ENCODE results near the gene PGP. TPM values are rescaled to one million over a fixed set of nuclear protein-coding genes. Genes with fewer than 3 reads are reported as not detected.

Gene PGP
- total and polyA plus RNA-seq, 12 donors, result 21.1 to 48.3 (median 27.3) TPM

DNA sequence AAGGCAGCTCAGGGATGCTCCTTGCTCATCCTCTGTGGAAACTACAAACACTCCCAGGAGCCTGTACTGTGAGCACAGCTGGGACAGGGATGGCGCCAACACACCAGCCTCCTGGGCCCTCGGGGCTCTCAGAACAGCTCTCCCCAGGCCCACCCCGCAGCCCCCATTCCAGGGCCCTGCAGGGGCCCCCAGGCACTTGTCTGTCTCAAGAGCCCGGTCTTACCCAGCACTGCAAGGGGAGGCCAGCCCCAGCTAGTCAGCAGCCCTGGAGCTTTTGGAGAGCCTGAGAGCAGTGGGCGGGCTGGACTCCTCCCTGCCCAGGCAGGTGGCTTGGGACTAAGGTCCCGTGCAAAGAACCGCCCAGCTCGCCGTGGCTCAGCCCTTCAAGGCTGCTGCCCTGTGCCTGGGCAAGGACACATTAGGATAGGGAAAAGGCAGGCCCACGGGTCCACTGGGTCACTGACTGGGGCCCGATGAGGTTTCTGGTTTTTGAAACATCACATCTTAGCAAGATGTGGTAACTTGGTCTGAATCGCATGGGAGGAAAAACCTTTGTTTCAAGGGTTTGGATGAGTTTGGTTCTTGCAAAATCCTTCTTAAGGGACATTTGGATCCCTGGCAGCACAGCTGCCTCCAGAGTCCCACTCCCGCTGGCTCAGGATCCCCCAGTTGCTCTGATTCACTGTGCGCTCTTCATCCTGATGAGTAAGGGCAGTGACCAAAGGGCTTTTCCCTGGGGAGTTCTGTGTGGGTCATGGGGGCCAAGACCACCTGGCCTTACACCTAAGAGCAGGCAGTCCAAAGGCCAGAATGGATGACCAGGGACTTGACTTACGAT lies 24.4 kb upstream of the PGP start:
- H3K4me1 ChIP-seq, result peaks cover 13 to 33% (median 23%) of the 10 kb centered on the region in 9 donors
- no peak overlapping the region for H3K4me3 ChIP-seq
- no peak for DNase-seq
- H3K9me3 ChIP-seq, result no peaks in the 10 kb centered on the region
- WGBS, 2 donors, result 79% methylated on average over 15 of the region's 15 CpGs
- TF ChIP-seq, protein P1, sequence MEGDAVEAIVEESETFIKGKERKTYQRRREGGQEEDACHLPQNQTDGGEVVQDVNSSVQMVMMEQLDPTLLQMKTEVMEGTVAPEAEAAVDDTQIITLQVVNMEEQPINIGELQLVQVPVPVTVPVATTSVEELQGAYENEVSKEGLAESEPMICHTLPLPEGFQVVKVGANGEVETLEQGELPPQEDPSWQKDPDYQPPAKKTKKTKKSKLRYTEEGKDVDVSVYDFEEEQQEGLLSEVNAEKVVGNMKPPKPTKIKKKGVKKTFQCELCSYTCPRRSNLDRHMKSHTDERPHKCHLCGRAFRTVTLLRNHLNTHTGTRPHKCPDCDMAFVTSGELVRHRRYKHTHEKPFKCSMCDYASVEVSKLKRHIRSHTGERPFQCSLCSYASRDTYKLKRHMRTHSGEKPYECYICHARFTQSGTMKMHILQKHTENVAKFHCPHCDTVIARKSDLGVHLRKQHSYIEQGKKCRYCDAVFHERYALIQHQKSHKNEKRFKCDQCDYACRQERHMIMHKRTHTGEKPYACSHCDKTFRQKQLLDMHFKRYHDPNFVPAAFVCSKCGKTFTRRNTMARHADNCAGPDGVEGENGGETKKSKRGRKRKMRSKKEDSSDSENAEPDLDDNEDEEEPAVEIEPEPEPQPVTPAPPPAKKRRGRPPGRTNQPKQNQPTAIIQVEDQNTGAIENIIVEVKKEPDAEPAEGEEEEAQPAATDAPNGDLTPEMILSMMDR (IDR thresholded peaks at IDR 0.05), result no peak
- intact Hi-C loops (cut with DNase I), result no loop called here
- peak overlapping the region in 1 of 10 donors; percentile 58 for H3K27ac ChIP-seq
- H3K36me3 ChIP-seq, result peaks cover 4 to 68% (median 48%) of the 10 kb centered on the region in 9 donors
- ATAC-seq, result peak in 6 of 8 donors; percentile 3 to 9 (median 4)
- peaks cover 0 to 30% (median 8%) of the 10 kb centered on the region in 7 donors for H3K27me3 ChIP-seq

GRCh38 chr16:2238150-2238837 lies 23.7 kb upstream of the PGP start:
- Histone ChIP-seq H3K9me3 (no peaks in the 10 kb centered on the region), H3K27me3 (peaks cover 0 to 30% (median 8%) of the 10 kb centered on the region in 7 donors), H3K4me1 (peaks cover 13 to 33% (median 23%) of the 10 kb centered on the region in 9 donors), H3K36me3 (peaks cover 4 to 68% (median 42%) of the 10 kb centered on the region in 9 donors), H3K27ac (peak overlapping the region in 3 of 10 donors; percentile 9 to 58 (median 10)), H3K4me3 (peak overlapping the region in 1 of 10 donors; percentile 49)
- TF ChIP-seq, protein P1 (IDR thresholded peaks at IDR 0.05), result no peak
- ATAC-seq (peak in 6 of 8 donors; percentile 16 to 39 (median 32)), DNase-seq (no peak)
- 57 to 58% methylated on average over 17 to 18 of the region's 18 CpGs for WGBS, 2 donors
- intact Hi-C loops (cut with DNase I), result no loop called here

DNA sequence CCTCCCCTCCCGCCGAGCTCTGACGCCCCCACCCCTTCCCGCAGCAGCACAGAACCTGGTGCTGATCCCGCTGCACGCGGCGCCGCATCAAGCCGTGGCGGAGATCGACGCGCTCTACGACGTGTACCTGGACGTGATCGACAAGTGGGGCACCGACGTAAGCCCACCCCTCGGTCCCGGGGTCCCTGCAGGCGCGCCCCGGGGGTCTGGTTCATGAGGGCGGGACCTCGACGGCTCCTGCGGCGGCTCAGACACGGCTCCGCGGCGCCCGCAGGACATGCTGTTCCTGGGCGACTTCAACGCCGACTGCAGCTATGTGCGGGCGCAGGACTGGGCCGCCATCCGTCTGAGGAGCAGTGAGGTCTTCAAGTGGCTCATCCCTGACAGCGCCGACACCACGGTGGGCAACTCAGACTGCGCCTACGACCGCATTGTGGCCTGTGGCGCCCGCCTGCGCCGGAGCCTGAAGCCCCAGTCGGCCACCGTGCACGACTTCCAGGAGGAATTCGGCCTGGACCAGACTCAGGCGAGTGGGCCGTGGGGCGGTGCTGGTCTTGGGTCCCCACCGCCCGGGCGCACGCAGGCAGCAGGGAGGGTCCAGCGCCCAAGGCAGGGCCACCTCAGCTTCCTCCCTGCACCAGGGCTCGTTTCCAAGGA lies 23.0 kb upstream of the PGP start:
- peak overlapping the region in 3 of 10 donors; percentile 34 to 49 (median 43) for H3K4me3 ChIP-seq
- H3K9me3 ChIP-seq, result no peaks in the 10 kb centered on the region
- ATAC-seq (peak in 6 of 8 donors; percentile 11 to 35 (median 30)), DNase-seq (no peak)
- H3K4me1 ChIP-seq, result peaks cover 13 to 29% (median 23%) of the 10 kb centered on the region in 9 donors
- intact Hi-C loops (cut with DNase I), result no loop called here
- H3K27me3 ChIP-seq, result peaks cover 0 to 30% (median 8%) of the 10 kb centered on the region in 7 donors
- H3K27ac ChIP-seq, result peak overlapping the region in 3 of 10 donors; percentile 1 to 10 (median 9)
- WGBS, 2 donors, result 11 to 12% methylated on average over 60 to 65 of the region's 65 CpGs
- H3K36me3 ChIP-seq, result peaks cover 6 to 68% (median 42%) of the 10 kb centered on the region in 9 donors
- TF ChIP-seq, protein P1 (IDR thresholded peaks at IDR 0.05), result no peak

DNA sequence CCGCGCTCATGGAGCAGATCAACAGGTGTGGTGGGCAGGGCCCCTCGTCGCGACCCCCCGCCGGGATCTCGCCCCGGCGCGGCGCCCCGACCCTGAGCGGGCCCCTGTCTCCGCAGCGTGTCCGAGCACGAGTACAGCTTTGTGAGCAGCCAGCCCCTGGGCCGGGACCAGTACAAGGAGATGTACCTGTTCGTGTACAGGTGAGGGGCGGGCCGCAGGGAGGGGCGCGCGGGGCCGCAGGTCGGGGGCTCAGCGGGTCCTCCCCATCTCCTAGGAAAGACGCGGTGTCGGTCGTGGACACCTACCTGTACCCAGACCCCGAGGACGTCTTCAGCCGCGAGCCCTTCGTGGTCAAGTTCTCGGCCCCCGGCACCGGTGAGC lies 22.5 kb upstream of the PGP start:
- Histone ChIP-seq H3K27me3 (peaks cover 0 to 30% (median 8%) of the 10 kb centered on the region in 7 donors), H3K9me3 (no peaks in the 10 kb centered on the region), H3K36me3 (peaks cover 8 to 68% (median 42%) of the 10 kb centered on the region in 9 donors), H3K4me1 (peaks cover 13 to 29% (median 23%) of the 10 kb centered on the region in 9 donors), H3K27ac (no peak overlapping the region), H3K4me3 (peak overlapping the region in 8 of 10 donors; percentile 10 to 49 (median 38))
- intact Hi-C loops (cut with DNase I), result no loop called here
- TF ChIP-seq, protein P1 (IDR thresholded peaks at IDR 0.05), result no peak
- DNase-seq (no peak), ATAC-seq (peak in 1 of 8 donors; percentile 2)
- WGBS, 2 donors, result 4 to 7% methylated on average over 27 to 40 of the region's 40 CpGs
